ENCODE results near the gene GRXCR1. TPM values are rescaled to one million over a fixed set of nuclear protein-coding genes. Genes with fewer than 3 reads are reported as not detected.

The GRXCR1 gene
- not detected in 2 replicates for total RNA-seq (2014; rRNA removed; shearing (Covaris generic))

- no peak for DNase-seq (ENCODE audit: low read depth)
Observed at GRCh38 chr4:42892413-42892812, at the start of gene GRXCR1. GRXCR1 (plus strand) TSS chr4:42892713; CDS start chr4:42893267, 554 bp downstream.

DNA sequence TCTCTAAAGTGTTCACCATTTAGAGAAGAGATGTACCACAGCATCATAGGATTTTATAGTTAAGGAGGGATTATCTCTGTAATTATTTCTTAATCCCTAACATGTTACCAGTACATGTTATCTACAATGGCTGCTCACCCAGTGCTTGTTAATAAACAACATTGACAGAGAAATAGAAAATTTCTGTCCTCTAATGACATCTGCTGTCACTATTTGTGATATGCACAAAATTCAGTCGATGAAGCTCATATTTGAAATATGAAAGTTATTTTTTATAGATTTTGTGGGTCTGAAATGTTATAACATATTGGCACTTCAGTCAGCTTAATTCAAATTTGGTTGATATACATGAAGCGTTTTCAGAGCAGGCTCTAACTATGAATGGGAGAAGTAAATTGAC is 48.8 kb upstream of the GRXCR1 start:
- no peak for DNase-seq (ENCODE audit: low read depth)

DNA sequence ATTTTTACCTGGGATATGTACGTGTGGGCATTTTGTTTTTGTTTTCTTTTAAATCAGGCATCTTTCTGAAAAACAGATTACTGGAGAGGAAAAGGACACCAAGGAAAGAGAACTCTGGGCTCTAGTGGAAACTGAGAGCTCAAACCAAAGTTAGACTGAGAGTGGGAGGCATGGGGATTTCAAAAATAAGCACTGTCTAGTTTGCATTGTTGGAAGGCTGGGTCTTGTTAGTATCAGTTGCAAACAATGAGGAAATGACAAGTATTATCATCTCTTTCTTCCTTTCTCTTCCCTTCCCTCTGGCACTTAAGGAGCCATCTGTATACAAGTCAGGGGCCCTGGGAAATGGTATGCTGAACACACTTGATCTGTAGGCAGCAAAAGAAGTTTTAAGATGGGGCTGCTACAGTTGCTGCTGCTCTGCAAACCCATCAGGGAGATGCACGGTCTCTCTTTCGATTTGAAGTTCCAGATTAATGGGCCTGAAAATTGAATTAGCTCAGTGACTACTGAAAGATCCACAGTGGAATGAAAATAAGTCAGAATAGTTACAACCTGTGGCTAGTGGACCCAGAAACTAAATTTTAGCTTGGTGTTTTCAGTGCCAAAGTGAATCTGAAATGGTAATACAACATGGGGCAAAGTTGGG is 48.0 kb upstream of the GRXCR1 start:
- DNase-seq (ENCODE audit: low read depth), result no peak

GRCh38 chr4:42845586-42845985 is 46.9 kb upstream of the GRXCR1 start:
- no peak for DNase-seq (ENCODE audit: low read depth)

- DNase-seq (ENCODE audit: low read depth), result no peak
Observed at GRCh38 chr4:42855779-42856178, 36.7 kb upstream of the GRXCR1 start.

- DNase-seq (ENCODE audit: low read depth), result peak; percentile 21
Observed at GRCh38 chr4:42865572-42866189, 26.8 kb upstream of the GRXCR1 start.

DNA sequence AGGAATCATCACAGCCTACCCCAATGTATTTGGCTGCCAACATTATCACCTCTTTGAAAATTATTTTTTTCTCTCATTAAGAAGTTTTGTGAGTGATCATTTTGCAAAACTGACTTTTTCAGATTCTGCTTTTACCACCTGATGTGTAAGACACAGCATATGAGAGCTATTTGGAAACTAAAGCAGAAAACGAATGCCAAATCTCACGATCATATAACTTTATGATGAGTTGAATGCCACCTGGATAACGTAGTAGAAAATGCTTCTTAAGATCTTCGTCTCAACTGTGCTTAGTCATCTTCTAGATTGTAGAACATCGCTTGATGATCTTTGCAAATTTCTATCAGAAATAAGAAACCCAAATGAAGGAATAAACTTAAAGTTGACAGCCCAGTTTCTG is 21.3 kb upstream of the GRXCR1 start:
- no peak for DNase-seq (ENCODE audit: low read depth)

- no peak for DNase-seq (ENCODE audit: low read depth)
Observed at GRCh38 chr4:42871671-42872290, 20.7 kb upstream of the GRXCR1 start.

GRCh38 chr4:42878863-42879262 is 13.7 kb upstream of the GRXCR1 start:
- DNase-seq (ENCODE audit: low read depth), result no peak

GRCh38 chr4:42881253-42881652 is 11.3 kb upstream of the GRXCR1 start:
- DNase-seq (ENCODE audit: low read depth), result no peak

DNA sequence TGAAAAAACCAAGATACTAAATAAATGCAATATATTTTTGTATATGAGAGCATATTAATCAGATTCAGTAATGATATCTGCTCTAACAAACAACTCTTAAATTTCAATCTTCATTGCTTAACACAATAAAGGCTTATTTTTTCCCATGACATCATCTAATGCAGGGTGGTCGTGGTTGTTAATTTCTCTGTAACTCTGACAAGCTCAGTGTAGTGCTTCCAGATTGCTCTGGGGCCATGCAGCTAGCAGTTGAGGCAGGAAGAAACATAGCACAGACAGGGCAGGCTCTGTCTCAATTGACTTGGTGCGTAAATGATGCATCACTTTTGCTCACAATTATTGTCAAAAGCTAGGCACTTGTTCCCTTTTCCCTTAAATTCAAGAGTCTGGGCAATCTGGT is 869 bp upstream of the GRXCR1 start:
- no peak for DNase-seq (ENCODE audit: low read depth)

DNA sequence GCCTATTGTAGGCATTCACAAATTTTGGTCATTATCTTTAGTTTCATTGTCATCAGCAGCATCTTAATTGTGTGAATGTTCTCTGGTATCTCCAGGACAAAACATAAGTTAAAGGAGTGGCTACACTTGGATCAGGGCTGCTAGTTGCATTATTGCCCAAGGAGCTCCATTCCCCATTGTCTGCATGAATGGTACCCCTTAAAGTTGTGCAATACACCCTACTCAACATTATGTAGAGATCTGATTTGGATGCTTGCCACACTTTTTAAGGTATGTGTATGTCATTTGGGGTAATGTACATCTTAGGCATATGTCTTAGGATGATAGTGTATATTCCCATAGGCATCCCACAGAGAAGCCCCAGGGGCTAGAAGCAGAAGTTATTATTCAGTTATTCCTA is 2.9 kb downstream of the GRXCR1 start:
- no peak for DNase-seq (ENCODE audit: low read depth)

GRCh38 chr4:42904986-42905385 is 12.5 kb downstream of the GRXCR1 start:
- DNase-seq (ENCODE audit: low read depth), result no peak

DNA sequence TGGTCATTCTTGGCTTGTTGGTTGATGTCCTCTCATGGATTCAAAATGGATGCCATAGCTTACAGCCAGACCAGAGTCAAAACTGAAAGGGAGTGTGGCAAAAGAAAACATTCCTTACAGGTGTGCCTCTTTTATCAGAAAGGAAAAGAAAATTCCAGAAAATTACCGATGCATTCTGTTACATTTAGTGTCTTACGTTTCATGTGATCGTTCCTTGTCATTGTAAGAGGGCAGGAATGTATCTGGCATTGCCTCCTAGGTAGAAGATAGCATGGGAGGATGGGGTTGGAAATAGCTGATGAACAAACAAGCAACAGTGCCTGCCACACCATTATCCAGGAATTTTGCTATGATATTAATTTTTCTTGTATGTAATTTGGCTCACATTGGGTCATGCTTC is 13.1 kb downstream of the GRXCR1 start:
- DNase-seq (ENCODE audit: low read depth), result no peak

DNA sequence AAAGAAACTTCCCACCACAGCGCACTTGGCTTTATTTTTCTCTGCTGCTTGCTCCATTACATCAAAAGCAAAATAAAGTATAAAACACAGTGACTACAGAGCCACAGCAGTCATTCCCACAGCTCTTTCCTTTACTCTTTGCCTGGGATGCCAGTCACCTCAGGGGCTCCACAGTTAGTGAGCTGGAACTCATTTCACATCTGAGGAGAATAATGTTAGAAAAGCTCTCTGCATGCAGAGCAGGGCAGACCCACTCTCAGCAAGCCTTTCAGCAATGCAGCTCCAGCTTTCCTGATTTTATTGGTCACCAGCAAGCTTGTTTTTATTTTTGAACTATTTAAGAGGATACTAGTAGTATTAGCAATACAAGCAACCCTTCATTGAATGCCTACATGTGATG is 13.8 kb downstream of the GRXCR1 start:
- DNase-seq (ENCODE audit: low read depth), result no peak

DNA sequence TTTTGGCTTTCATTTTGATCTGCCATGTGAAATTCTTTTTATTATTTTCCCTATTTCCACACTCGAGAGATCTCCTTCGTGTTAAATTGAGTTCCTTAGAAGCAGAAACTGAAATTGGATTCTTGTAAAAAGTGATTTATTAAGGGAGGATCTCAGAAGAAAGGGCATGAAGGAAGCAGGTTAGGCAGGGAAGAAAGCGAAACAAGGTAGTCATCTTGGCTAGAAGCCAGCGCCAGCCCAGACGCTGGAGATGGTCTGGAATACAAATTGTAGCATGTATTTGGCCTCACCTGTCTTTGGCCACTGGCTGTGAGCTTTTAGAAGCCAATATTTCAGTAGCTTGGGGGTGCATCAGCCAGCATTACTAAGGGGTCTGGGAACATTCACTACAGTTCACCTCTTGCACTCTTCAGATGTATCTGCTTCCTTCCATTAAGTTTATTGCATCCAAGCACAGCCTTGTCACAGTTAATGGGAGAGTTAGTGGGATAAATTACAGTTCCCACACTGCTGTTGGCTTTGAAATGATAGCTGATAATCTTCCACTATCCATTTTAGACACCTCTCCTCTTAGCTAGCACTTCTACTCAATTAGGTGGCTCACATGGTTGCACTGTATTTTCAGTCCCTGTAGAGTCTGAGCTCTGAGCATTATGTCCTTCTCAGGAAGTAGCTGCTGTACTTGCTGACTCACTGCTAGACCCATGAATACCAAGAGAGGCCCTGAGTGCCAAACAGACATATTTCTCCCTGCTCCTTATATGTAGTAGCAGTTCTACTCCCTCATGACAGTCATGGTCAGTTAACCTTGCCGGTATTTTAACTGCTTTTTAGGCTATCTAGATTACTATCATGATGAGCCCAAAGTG is 14.6 kb downstream of the GRXCR1 start:
- DNase-seq (ENCODE audit: low read depth), result no peak

- DNase-seq (ENCODE audit: low read depth), result no peak
Observed at GRCh38 chr4:42910459-42910858, 17.9 kb downstream of the GRXCR1 start.

- no peak for DNase-seq (ENCODE audit: low read depth)
Observed at GRCh38 chr4:42914937-42915336, 22.4 kb downstream of the GRXCR1 start.

GRCh38 chr4:42915484-42915883 is 23.0 kb downstream of the GRXCR1 start:
- no peak for DNase-seq (ENCODE audit: low read depth)

DNA sequence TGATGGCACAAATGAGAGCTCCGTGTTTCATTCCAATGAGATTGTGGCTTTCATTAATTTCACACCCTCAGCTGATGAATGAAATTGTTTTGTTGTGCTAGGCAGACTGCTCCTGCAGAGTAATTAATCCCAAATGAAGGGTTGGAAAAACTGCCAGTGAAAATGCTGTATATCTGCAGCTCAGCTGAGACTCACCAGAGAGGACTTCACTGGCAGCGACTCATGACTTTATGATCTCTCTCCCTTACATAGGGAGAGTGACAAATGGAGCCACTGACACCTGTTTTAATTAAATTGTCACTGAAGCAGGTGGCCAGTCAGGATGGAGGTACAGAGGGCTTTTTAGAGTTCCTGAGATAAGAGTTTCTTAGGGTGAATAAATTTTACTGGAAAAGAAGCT is 24.8 kb downstream of the GRXCR1 start:
- no peak for DNase-seq (ENCODE audit: low read depth)

GRCh38 chr4:42923431-42923830 is 30.9 kb downstream of the GRXCR1 start:
- DNase-seq (ENCODE audit: low read depth), result no peak

GRCh38 chr4:42925921-42926320 is 33.4 kb downstream of the GRXCR1 start:
- no peak for DNase-seq (ENCODE audit: low read depth)
